GM12878 (cell line): Measurements from ENCODE around the gene RINL. TPM values are rescaled to one million over a fixed set of nuclear protein-coding genes. Genes with fewer than 3 reads are reported as not detected.

Experiments
- BACH1 ChIP-seq: fragments of 450-650 bp; IDR thresholded peaks from 2 replicates; pipeline ENCODE4 v1.6.1; 2017; ENCODE audit warnings: mild to moderate bottlenecking, borderline replicate concordance
- BHLHE40 ChIP-seq, 2 experiments: fragments of 450-650 bp in 1 of 2; IDR thresholded peaks; 2 replicates each; pipeline ENCODE4 v1.6.1; 2011 to 2017; ENCODE audit warnings: low read depth in 2 of 2, borderline replicate concordance in 1 of 2, improper control_type of control experiment in 1 of 2, low read length in 1 of 2, mild to moderate bottlenecking in 1 of 2
- EZH2 ChIP-seq: IDR thresholded peaks from 2 replicates; pipeline ENCODE4 v1.6.1; 2012; ENCODE audit warnings: low read depth, mild to moderate bottlenecking, control low read depth, inconsistent platforms, low read length, borderline replicate concordance; ENCODE audit not compliant: control insufficient read depth
- FOXK2 ChIP-seq: fragments of 450-650 bp; IDR thresholded peaks from 2 replicates; pipeline ENCODE4 v1.6.1; 2017; ENCODE audit warnings: mild to moderate bottlenecking, moderate library complexity
- IKZF1 ChIP-seq: fragments of 450-650 bp; conservative IDR thresholded peaks from 2 replicates; pipeline ENCODE4 v1.6.1; 2017; ENCODE audit warnings: antibody characterized with exemption, mild to moderate bottlenecking
- NR2C1 ChIP-seq: fragments of 450-650 bp; IDR thresholded peaks from 2 replicates; pipeline ENCODE4 v1.6.1; 2017; ENCODE audit warnings: antibody characterized with exemption, mild to moderate bottlenecking, moderate library complexity
- PAX5 ChIP-seq: IDR thresholded peaks from 2 replicates; pipeline ENCODE4 v1.6.1; 2011; ENCODE audit warnings: low read depth, low read length, borderline replicate concordance
- POLR2A ChIP-seq: IDR thresholded peaks from 2 replicates; pipeline ENCODE4 v1.6.1; 2011; ENCODE audit warnings: low read depth, mild to moderate bottlenecking, low read length
- POLR2AphosphoS5 ChIP-seq: IDR thresholded peaks from 2 replicates; pipeline ENCODE4 v1.6.1; 2011; ENCODE audit warnings: mild to moderate bottlenecking, low read length, inconsistent platforms
- RFX5 ChIP-seq: IDR thresholded peaks from 2 replicates; pipeline ENCODE4 v1.6.1; 2011; ENCODE audit warnings: low read depth, low read length, improper control_type of control experiment
- SMAD1 ChIP-seq: fragments of 450-650 bp; IDR thresholded peaks from 2 replicates; pipeline ENCODE4 v1.6.1; 2018; ENCODE audit warnings: mild to moderate bottlenecking, low read depth; ENCODE audit not compliant: partially characterized antibody
- SP1 ChIP-seq: IDR thresholded peaks from one replicate; pipeline ENCODE4 v1.6.1; 2011; ENCODE audit warnings: low read depth, low read length
- SREBF2 ChIP-seq: IDR thresholded peaks from 2 replicates; pipeline ENCODE4 v1.6.1; 2012; ENCODE audit warnings: mild to moderate bottlenecking, low read length
- STAT3 ChIP-seq: IDR thresholded peaks from 2 replicates; pipeline ENCODE4 v1.6.1; 2011; ENCODE audit warnings: low read depth, low read length, improper control_type of control experiment
- ZNF207 ChIP-seq: fragments of 450-650 bp; IDR thresholded peaks from 2 replicates; pipeline ENCODE4 v1.6.1; 2014; ENCODE audit warnings: antibody characterized with exemption, mild to moderate bottlenecking, borderline replicate concordance
- ZNF217 ChIP-seq: fragments of 450-650 bp; IDR thresholded peaks from 2 replicates; pipeline ENCODE4 v1.6.1; 2017; ENCODE audit warnings: antibody characterized with exemption, mild to moderate bottlenecking
- polyA plus RNA-seq, 11 experiments: library from polyadenylated mRNA; depleted of rRNA in 4 of 11; unstranded in 6 of 11; stranded (reverse) in 5 of 11; fragments of >200 nt; fragmentation: Nextera tagmentation in 4 of 11; fragmentation: Illumina TruSeq in 1 of 11; extraction: Ambion mirVana in 4 of 11; extraction: Trizol in 1 of 11; gene quantifications; 1 replicate in 1 of 11; 2 replicates in 10 of 11; pipeline versions ENCODE4 v1.2.1 to v1.2.3, GENCODE V29; 2011 to 2016; ENCODE audit warnings: inconsistent platforms in 2 of 11, missing spikeins in 2 of 11, low read depth in 1 of 11
- total RNA-seq, 4 experiments: library from RNA; depleted of rRNA in 3 of 4; stranded (reverse); fragments of >200 nt in 3 of 4; fragmentation: Illumina TruSeq in 1 of 4; extraction: Trizol in 1 of 4; gene quantifications; 2 replicates each; pipeline versions ENCODE4 v1.2.1 to v1.2.3, GENCODE V29; 2013 to 2021
- TF ChIP-seq, protein P1 (sequence below): fragments of 150-350 bp; IDR thresholded peaks from 2 replicates; pipeline ENCODE4 v1.6.1; 2016; ENCODE audit warnings: low read depth, low read length
- TF ChIP-seq, protein P2 (sequence below): IDR thresholded peaks from 2 replicates; pipeline ENCODE4 v1.6.1; 2012; ENCODE audit warnings: low read depth, low read length, improper control_type of control experiment
- TF ChIP-seq, protein P3 (sequence below): fragments of 150-350 bp; IDR thresholded peaks from 2 replicates; pipeline ENCODE4 v1.6.1; 2014; ENCODE audit warnings: mild to moderate bottlenecking, low read depth, low read length
- TF ChIP-seq, protein P4 (sequence below): fragments of 450-650 bp; conservative IDR thresholded peaks from 2 replicates; pipeline ENCODE4 v1.6.1; 2017; ENCODE audit warnings: mild to moderate bottlenecking, moderate library complexity
- TF ChIP-seq, protein P5 (sequence below): fragments of 450-650 bp; IDR thresholded peaks from 2 replicates; pipeline ENCODE4 v1.6.1; 2014; ENCODE audit warnings: mild to moderate bottlenecking
- TF ChIP-seq, protein P6 (sequence below): IDR thresholded peaks from 2 replicates; pipeline ENCODE4 v1.6.1; 2012; ENCODE audit warnings: low read depth, low read length, improper control_type of control experiment

Gene RINL
- total and polyA plus RNA-seq, 10 of the 15 experiments (the other 5 are each of a cell fraction or from before 2014, with no cell fraction given): 14.5 to 64.2 (median 47.6) TPM

DNA sequence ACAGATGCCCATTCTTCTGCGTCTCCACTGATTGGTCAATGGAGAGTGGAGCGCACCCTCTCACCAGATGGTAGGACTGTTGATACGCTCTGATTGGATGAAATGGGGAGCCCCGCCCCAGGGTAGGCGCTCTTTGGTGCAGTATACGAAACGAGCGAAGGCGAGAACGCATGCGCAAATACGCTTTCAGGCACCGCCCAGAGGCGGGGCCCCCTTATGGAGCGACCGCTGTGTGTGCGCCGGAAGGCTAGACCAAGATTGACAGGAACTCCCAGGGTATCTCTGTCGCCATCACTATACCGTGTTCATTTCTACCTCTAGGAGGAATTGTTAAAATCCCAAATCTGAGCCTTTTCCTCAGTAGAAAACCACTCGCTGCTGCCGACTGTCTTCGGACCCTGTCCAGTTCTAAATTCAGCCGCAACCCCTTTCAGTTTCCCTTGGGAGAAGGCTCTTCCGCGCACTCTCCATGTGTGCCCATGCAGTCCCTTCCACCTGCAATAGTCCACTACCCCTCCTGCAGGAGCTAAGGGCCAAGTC is 27.6 kb downstream of the RINL start (continued):
- TF ChIP-seq, protein P1, sequence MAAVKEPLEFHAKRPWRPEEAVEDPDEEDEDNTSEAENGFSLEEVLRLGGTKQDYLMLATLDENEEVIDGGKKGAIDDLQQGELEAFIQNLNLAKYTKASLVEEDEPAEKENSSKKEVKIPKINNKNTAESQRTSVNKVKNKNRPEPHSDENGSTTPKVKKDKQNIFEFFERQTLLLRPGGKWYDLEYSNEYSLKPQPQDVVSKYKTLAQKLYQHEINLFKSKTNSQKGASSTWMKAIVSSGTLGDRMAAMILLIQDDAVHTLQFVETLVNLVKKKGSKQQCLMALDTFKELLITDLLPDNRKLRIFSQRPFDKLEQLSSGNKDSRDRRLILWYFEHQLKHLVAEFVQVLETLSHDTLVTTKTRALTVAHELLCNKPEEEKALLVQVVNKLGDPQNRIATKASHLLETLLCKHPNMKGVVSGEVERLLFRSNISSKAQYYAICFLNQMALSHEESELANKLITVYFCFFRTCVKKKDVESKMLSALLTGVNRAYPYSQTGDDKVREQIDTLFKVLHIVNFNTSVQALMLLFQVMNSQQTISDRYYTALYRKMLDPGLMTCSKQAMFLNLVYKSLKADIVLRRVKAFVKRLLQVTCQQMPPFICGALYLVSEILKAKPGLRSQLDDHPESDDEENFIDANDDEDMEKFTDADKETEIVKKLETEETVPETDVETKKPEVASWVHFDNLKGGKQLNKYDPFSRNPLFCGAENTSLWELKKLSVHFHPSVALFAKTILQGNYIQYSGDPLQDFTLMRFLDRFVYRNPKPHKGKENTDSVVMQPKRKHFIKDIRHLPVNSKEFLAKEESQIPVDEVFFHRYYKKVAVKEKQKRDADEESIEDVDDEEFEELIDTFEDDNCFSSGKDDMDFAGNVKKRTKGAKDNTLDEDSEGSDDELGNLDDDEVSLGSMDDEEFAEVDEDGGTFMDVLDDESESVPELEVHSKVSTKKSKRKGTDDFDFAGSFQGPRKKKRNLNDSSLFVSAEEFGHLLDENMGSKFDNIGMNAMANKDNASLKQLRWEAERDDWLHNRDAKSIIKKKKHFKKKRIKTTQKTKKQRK: no peak
- TF ChIP-seq SREBF2: 0 out of 2 replicates have a peak, but pooled peaks have one; percentile 0
- no peak for TF ChIP-seq FOXK2
- no peak for TF ChIP-seq NR2C1
- peak; percentile 88 for TF ChIP-seq RFX5
- TF ChIP-seq, protein P2, sequence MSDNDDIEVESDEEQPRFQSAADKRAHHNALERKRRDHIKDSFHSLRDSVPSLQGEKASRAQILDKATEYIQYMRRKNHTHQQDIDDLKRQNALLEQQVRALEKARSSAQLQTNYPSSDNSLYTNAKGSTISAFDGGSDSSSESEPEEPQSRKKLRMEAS: no peak
- peak; percentile 83 for TF ChIP-seq POLR2AphosphoS5
- no peak for TF ChIP-seq STAT3
- TF ChIP-seq EZH2: no peak
- TF ChIP-seq, protein P3, sequence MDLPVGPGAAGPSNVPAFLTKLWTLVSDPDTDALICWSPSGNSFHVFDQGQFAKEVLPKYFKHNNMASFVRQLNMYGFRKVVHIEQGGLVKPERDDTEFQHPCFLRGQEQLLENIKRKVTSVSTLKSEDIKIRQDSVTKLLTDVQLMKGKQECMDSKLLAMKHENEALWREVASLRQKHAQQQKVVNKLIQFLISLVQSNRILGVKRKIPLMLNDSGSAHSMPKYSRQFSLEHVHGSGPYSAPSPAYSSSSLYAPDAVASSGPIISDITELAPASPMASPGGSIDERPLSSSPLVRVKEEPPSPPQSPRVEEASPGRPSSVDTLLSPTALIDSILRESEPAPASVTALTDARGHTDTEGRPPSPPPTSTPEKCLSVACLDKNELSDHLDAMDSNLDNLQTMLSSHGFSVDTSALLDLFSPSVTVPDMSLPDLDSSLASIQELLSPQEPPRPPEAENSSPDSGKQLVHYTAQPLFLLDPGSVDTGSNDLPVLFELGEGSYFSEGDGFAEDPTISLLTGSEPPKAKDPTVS: no peak
- TF ChIP-seq, protein P4, sequence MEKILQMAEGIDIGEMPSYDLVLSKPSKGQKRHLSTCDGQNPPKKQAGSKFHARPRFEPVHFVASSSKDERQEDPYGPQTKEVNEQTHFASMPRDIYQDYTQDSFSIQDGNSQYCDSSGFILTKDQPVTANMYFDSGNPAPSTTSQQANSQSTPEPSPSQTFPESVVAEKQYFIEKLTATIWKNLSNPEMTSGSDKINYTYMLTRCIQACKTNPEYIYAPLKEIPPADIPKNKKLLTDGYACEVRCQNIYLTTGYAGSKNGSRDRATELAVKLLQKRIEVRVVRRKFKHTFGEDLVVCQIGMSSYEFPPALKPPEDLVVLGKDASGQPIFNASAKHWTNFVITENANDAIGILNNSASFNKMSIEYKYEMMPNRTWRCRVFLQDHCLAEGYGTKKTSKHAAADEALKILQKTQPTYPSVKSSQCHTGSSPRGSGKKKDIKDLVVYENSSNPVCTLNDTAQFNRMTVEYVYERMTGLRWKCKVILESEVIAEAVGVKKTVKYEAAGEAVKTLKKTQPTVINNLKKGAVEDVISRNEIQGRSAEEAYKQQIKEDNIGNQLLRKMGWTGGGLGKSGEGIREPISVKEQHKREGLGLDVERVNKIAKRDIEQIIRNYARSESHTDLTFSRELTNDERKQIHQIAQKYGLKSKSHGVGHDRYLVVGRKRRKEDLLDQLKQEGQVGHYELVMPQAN: peak; percentile 40; the same call in 1 of the 2 replicates
- TF ChIP-seq BACH1: 0 out of 2 replicates have a peak, but pooled peaks have one; percentile 36
- TF ChIP-seq POLR2A: peak; percentile 68; the same call in 1 of the 2 replicates
- peak; percentile 16 to 32; a peak in 1 of 4 replicates for TF ChIP-seq BHLHE40 (IDR thresholded peaks at IDR 0.05; ENCODE audit: borderline replicate concordance in 1 of 2, low read depth in 2 of 2, low read length in 1 of 2)
- TF ChIP-seq ZNF217: no peak
- TF ChIP-seq SMAD1: peak; percentile 88
- TF ChIP-seq, protein P5, sequence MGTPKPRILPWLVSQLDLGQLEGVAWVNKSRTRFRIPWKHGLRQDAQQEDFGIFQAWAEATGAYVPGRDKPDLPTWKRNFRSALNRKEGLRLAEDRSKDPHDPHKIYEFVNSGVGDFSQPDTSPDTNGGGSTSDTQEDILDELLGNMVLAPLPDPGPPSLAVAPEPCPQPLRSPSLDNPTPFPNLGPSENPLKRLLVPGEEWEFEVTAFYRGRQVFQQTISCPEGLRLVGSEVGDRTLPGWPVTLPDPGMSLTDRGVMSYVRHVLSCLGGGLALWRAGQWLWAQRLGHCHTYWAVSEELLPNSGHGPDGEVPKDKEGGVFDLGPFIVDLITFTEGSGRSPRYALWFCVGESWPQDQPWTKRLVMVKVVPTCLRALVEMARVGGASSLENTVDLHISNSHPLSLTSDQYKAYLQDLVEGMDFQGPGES: peak; percentile 39
- TF ChIP-seq, protein P6, sequence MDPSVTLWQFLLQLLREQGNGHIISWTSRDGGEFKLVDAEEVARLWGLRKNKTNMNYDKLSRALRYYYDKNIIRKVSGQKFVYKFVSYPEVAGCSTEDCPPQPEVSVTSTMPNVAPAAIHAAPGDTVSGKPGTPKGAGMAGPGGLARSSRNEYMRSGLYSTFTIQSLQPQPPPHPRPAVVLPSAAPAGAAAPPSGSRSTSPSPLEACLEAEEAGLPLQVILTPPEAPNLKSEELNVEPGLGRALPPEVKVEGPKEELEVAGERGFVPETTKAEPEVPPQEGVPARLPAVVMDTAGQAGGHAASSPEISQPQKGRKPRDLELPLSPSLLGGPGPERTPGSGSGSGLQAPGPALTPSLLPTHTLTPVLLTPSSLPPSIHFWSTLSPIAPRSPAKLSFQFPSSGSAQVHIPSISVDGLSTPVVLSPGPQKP: peak; percentile 52
- peak; percentile 71; the same call in 1 of the 2 replicates for TF ChIP-seq ZNF207
- TF ChIP-seq PAX5: no peak
- TF ChIP-seq SP1: peak; percentile 73
- TF ChIP-seq IKZF1: peak; percentile 49; the same call in 1 of the 2 replicates
